NCI-H82 treated with DMSO at 0.1 percent for 48 hours (cell line): ENCODE data around the gene MOCS3.

ENCODE experiments used
- DNase-seq: peaks from one replicate; lab custom pipeline; 2025; ENCODE audit not compliant: unreplicated experiment; lab: John Stamatoyannopoulos, UW

MOCS3 gene

DNA sequence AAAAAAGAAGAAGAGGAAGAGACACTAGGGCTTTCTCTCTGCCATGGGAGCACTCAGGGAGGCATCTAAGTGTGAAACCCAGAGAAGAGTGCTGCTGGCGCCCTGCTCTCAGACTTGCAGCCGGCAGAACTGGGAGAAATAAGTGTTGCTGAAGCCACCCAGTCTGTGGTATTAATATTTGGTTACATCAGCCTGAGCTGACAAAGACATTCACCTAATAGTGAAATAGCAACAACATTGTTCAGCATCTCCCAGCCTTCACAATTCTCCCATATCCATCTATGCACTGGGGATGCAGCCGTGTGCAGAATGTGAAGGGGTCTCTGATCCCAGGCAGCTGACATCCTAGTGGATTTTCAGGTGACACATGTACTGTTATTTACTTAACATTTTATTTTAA lies 52.3 kb downstream of the MOCS3 start:
- no peak for DNase-seq

GRCh38 chr20:51011479-51011878 lies 52.9 kb downstream of the MOCS3 start:
- DNase-seq = no peak

GRCh38 chr20:51012357-51012756 lies 53.7 kb downstream of the MOCS3 start:
- no peak for DNase-seq
